HG03103 (cell line): Measurements from ENCODE around the gene TRAP1.
A peak's percentile ranks its signal among the peaks of the same experiment; 100 is the strongest.

ENCODE experiments used
- ATAC-seq: cut with Tn5 transposase; IDR thresholded peaks from one replicate; pipeline ENCODE4 v1.9.1; 2021; ENCODE audit warnings: low read depth; ENCODE audit not compliant: unreplicated experiment

The TRAP1 gene

DNA sequence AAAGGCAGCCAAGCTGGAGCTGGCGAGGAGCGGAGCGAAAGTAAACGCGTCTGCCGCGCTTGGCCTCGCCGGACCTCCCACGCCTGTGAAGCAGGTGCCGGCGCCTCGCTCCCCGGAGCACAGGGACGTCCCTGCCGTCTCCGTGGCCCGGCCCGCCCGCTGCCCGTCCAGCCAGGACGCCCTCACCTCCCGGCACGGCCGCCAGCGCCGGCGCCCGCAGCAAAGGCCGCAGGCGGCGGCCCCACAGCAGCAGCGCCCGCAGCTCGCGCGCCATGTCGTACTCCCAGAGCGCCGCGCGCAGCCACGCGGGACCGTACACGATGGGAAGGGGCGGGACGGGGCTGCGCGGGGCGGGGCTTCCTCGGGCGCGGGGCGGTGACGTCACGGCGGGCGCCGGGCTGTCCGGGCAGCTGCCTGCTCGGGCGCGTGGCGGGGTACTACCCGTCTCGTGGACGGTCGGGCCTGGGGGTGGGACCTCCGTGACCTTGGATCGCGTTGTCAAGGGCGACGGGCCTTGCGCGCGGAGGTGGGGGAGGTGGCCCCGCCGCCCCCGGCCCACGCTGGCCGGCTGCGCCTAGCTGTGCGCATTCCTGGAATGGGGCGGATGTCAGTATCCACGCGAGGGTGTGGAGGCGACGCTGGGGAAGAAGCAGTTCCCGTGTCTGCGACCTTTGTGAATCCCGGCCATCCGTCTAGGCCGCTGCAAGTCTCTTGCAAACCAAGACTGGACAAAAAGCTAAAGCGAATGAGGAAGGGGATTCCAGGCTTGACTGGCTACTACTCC lies at the start of gene TRAP1:
TSS of gene TRAP1 (minus strand) at position 290 of the 784 bp plus-strand sequence. CDS start at position 274, 16 bp downstream.
- peak; percentile 86 for ATAC-seq

DNA sequence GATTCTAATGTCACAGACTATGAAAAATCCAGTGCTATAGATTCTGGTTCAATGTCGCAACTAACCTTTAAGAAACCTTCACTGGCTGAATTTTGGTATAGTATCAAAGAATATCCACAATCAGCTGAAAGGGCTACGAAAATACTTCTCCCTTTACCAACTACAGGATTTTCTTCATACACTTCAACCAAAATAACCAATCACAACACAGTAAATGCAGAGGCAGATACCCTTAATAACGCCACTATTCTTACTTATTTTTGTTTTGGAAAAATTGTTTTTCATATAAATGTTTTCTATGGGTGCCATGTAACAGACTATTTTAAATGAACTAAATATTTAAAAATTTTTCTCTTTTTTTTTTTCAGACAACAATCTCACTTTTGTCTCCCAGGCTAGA lies 48.9 kb upstream of the TRAP1 start:
- no peak for ATAC-seq

DNA sequence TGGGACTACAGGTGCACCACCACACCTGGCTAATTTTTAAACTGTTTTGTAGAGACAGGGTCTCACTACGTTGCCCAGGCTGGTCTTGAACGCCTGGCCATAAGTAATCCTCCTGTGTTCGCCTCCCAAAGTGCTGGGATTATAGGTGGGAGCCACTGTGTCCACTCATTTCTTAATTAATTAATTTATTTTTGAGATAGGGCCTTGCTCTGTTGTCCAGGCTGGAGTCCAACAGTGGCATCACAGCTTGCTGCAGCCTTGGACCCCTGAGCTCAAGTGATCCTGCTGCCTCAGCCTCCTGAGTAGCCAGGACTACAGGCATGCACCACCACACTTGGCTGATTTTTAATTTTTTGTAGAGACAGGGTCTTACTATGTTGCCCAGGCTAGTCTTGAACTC lies 47.1 kb upstream of the TRAP1 start:
- ATAC-seq = no peak

DNA sequence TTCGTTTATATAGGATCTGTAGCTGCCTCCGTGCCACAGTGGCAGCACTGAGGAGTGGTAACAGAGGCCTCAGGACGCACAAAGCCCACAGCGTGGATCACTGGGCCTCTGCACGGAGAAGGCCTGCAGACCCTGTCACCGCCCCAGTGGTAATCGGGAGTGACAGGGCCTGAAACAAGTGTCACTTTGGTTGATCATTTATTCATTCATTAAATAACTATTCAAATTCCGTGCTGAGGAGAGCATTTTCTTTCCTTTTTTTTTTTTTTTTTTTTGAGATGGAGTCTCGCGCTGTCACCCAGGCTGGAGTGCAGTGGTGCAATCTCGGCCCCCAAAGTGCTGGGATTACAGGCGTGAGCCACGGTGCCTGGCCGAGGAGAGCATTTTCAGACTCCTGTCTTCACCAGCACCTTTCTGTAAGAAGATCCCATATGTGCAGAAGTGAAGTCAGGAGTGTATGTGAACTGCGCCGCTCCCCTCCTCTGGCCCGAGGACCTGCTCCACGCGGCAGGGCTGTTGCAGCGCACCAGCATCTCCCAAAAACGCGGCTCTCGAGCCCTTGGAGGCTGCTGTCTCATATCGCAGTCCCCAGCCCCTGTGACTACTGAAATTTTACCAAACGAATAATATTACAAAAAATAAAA lies 44.9 kb upstream of the TRAP1 start:
- ATAC-seq = no peak

DNA sequence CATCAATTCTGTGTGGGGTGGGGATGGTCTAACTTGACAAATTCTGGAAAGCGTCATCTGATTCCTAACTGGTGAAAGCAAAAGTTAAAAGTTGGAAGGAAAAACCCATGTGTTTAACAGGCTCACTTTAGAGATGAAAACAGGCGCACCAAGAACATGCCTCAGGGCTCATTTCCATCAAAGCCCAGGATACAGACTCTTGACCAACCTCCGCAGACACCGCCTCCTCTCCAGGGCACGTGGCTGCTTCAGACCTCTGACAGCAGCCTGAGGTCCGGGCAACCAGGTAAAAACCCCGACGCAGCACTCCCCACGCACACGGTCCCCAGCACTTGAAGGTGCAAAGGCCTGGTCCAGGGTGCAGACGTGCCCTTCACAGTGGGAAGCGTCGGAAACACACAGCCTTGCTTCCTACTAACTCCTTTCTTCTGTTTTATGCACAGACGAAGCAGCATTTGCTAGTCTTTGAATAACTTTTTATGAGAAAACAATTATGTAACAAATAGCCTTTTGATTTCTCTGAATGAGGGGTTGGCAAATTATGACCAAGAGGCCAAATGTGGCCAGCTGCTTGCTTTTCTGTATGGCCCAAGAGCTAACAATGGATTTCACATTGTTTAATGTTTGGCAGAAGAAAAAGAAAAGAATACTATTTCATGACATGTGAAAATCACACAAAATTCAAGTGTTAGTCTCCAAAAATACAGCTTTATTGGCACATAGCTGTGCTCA lies 44.2 kb upstream of the TRAP1 start:
- ATAC-seq = no peak

DNA sequence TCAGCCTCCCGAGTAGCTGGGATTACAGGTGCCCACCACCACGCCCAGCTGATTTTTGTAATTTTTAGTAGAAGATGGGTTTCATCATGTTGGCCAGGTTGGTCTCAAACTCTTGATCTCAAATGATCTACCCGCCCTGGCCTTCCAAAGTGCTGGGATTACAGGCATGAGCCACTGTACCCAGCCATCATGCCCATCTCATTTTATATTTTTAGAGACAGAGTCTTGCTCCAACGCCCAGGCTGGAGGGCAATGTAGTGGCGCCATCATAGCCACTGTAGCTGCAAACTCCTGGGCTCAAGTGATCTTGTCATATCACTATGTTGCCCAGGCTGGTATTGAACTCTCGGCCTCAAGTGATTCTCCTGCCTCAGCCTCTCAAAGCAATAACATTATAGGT lies 43.2 kb upstream of the TRAP1 start:
- no peak for ATAC-seq

DNA sequence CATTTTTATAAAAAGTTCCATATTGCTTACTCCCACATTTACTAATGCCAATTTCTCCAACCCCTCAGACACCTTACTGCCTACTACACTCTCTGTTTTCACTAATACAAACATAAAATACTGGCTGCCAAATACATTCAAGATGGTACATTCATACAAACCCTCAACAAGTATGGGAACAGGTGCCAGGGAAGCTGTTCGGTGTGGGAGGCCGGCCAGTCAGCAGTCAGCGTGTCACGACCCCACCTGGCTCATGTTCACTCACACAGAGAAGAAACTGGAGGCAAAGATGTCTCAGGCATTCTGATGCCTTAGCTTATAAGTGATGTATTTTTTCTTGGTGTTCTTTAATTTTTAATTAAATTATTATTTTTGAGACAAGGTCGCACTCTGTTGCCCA lies 42.4 kb upstream of the TRAP1 start:
- ATAC-seq = no peak

DNA sequence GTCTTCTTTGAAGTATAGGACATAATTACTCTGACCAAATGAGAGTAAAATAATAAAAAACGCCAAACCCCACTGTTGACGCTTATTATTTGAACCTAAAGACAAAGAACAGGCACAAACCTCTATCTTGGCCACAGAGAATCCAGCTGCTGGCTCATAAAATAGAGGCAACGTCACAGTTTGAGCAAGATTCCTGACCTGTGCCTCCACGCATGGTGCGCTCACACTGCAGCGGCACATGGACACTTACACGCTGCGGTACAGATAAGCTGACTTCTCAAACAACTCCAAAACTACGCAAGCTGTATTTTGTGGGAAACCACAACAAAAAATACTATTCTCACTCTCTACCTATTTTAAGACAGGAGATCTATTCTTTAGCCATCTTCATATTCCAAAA lies 38.8 kb upstream of the TRAP1 start:
- ATAC-seq = no peak

DNA sequence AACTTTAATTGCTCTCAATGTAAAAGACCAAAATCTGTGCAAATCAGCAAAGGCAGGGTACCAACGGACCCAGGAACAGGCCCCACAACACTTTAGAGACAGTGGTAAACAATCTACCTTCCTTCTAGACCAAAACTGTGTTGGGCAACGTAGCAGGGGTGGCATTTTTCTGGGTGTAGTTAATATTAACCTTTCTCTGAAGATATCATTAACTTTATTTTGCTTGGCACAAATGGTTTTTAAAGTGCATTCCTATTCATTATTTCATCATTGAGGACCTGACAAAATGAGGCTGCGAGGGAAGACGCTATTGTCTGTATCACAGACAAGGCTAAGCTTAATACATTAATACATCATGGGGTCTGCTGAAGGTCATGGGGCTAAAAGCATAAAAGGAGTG lies 37.9 kb upstream of the TRAP1 start:
- no peak for ATAC-seq

DNA sequence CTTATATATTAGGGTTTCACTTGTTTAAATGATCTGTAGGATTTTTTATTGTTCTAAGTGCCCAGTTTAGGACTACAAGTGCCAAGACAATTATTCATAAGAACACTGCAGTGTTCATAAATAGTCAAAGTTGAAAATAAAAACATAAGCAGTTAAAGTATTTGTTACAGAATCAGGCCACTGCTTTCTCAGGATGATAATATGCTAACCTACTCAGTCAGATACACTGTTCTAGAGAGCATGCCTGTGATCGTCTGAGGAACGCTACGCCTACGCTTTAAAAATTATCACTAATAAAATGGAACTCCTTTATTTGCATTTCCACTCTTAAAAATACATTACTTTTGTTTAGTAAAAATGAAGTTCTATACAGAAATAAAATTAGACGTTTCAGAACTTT lies 37.4 kb upstream of the TRAP1 start:
- ATAC-seq = no peak

DNA sequence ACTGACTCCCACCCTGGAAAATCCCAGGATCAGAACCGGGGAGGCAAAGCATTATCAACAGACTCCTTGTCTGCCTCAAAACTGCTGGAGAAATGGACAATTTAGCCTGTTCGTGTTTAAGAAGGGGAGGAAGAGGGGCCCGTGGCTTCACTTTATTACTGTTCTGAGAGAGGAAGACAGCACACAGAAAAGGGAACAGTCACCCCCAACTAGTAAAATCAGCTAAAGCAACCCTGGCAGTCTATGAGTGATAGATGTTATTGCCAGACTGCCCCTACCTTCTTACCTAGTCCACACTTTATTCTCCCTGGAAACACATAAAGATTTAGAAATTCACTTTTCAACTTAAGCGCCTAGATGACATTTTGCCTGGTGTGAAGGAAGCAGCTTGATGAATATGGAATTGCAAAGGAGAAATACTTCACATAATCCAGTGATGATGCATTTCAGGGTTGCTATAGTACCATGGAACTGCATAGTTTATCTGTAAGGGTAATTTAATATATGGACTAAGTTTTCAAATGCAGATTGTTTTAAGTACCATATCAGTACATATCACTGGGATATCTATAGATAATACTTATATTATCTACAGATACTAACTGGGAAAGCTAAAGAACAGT lies 36.9 kb upstream of the TRAP1 start:
- no peak for ATAC-seq

DNA sequence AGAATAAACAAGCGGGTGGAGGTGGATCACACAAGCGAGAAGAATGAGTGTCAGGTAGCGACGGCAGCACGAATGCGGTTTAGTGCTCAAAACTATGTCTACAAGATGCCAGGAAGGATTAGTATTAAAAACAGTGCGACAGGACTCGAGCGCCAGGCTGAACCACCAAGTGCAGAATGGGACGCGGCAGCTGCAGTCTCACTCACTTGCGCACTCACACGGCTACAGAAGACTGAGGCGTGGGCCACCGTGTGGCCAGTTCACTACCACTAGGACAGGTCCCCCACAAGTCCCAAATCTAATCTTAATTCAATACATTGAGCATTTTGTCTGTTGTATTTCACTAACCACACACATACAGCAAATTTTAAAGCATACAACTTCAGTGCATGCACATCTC lies 35.7 kb upstream of the TRAP1 start:
- ATAC-seq = no peak

DNA sequence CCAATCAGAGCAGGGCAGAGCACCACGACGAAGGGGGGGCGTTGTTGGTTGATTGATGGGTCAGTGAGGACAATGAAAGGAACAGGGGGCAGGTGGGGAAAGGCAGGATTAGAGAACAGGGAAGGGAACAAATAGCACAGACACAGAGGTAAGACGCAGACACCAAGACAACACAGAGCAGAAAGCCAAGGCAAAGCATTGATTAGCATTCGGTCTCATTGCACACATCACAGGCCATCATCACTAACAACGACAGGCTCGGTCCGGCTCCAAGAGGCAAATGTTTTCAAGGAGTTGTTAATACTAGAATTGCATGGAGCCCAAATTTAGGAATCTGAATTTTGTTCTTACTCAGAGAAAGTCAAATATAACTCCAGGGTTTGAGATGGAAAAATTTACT lies 34.6 kb upstream of the TRAP1 start:
- no peak for ATAC-seq

DNA sequence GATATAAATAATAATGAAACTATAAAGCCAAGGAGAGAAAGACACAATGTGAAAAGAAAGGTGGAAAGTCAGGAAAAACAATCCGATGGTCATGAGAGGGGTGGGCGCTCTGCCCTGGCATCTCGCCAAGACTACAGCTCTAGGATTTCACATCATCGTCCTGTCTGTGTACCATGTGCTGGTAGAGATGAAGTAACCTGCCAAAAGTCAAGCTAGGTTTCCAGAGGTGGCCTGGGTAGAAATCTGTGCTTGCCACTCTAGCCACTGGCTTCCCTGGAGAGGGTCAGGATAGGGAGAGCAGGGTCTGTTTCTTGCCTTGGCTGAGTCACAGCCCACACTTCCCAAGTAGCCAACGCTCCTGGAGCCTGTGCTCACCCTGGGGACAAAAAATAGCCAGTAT lies 31.0 kb upstream of the TRAP1 start:
- no peak for ATAC-seq

DNA sequence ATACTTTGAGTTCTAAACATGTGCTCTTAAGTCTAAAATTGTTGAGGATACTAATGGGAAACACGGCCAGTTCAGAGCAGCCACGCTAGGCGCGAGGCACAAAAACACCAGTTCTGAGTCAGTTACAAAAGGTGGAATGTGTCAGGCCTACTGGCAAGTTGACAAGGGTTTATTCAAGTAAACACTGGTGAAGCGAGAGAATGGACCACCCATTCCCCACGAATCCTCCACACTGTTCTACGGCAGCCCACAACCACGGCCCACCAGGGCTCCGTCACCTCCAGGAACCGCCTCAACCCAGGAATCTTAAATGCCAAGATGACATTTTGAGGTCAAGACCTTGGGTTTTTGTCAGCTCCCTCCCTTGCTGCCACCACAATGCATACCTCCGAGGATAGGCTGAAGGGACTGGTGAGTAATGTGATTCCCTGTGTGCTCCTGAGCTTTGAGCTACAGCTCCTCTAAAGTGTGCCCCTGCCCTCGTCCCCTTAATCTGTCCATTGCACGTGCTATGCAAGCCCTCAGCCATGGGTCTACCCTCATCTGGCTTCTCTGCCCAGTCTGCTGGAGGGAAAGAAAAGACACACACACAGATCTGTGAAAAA lies 28.5 kb upstream of the TRAP1 start:
- ATAC-seq = no peak

DNA sequence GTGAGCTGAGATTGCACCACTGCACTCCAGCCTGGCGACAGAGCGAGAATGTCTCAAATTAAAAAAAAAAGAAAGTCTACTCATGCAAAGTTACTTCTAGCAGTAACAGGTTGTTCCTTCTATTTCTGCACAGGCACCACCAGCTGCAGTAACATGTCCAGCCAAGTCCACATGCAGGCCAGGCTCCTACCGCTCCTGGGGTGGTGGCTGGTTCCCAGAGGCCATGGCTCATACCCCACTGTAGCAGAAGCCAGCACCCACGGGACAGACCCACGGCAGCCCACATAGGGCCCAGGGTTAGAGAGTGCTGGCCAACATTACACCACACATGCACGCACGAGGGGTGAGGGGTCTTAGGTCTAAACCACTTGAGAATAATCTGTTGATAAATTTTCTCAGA lies 26.7 kb upstream of the TRAP1 start:
- ATAC-seq = no peak

DNA sequence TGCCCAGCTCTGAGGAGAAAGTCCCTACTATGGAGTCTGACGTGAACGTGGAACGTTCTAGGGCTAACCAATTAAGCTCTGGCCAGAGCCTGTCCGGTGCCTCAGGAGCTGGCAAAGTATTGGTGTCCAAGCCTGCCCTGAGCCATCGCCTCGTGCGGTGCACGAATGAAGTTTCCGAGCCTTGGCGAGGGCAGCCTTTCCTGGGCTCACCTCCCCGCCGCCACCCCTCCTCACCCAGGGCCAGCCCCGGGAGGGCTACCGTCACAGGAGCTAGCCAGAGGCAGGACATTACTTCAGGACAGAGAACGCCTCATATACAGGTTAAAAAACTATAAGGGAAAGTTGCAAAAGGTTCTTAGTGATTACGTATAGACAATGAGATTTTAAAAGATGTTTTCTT lies 23.6 kb upstream of the TRAP1 start:
- ATAC-seq = no peak

DNA sequence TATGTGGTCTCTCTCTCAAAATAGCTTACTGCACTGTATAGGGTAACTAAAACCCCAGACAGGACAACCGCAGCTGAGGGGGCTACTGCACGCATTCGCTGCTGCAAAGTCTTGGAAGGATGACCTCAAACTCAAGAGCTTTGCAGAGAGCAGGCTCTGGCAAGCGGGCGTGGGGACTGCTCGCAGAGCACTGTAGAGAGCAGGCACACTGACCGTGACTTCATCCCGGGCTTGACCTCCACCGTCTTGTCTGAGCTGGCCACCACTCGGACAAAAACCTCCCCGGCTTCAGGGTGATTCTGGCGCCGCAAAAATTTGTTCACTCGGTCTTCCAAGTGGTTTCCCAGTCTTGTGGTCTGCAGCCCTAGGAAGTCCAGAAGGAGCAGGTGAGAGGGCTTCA lies 22.9 kb upstream of the TRAP1 start:
- ATAC-seq = no peak

DNA sequence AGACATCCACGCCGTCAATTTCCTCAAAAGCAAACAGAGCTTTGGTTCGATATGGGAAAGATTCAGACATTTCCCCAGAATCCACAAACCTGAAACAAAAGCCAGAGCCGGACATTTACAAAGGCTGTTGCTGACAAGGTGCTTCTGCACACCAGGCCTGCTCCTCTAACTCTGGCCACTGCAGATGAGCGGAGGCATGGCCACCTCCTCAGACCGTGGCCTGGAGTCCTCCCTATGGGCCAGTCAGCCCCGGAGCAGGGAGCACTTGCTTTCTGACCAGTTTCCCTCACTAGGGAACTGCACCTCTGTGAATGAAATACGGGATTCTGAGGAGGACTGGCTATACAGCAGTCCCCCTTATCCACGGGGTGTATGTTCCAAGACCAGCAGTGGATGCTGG lies 22.3 kb upstream of the TRAP1 start:
- ATAC-seq = no peak

DNA sequence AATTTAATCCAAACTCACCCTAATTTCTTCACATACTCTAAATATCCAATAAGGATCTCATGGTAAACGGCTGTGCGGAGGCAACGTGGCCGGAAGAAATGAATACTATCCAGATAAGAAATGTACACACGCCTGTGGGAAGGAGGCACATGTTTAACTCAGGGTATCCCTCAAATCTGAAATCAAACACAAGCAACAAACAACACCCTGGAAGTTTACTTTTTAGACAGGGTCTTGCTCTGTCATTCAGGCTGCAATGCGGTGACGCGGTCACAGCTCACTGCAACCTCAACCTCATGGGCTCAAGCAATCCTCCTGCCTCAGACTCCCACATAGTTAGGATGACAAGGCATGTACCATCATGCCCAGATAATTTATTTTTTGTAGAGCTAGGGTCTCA lies 21.2 kb upstream of the TRAP1 start:
- no peak for ATAC-seq

DNA sequence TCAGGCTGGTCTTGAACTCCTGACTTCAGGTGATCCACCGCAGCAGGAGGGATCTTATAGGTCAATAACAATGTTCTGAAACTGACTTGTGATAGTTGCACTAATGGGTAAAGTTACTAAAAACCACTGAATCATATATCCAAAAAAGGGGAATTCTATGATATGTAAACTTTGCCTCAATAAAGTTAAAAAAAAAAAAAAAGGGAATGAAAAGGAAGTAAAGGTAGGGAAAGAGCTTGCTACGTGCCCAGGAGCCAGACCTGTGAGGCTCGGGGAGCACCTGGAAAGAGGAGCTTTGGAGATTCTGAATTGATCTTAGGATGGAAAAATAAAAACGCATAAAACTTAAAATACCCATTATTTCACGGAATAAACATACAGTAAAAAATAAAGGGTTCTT lies 20.8 kb upstream of the TRAP1 start:
- no peak for ATAC-seq
